ENCODE results near the gene TBC1D2B.
"Not testable (repeated sequence)": the region's sequence is repeated elsewhere in the genome, so short reads cannot be mapped to it uniquely, and the experiment has no call there.

TBC1D2B gene

DNA sequence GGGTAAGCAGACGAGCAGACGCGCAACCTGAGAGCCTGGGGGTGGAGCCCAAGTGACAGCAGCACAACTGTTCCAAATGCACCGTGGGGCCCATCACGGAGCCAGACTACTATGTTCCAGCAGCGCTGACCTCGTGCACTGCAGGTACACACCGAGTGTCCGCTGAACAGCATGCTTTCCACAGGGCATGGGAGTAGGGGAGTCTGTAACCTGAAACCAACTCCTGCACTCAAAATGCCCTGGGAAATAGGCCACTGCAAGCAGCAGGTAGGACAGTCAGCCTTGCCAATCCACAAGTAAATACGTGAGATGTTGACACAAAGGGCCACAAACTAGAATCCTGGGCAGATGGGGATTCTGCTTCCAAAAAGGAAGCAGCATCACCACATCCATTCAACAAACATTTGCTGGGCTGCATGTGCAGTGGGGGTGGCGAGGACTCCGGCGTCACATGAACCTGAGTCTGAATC, 73.9 kb downstream of the TBC1D2B start:
- no peak for FAIRE-seq

DNA sequence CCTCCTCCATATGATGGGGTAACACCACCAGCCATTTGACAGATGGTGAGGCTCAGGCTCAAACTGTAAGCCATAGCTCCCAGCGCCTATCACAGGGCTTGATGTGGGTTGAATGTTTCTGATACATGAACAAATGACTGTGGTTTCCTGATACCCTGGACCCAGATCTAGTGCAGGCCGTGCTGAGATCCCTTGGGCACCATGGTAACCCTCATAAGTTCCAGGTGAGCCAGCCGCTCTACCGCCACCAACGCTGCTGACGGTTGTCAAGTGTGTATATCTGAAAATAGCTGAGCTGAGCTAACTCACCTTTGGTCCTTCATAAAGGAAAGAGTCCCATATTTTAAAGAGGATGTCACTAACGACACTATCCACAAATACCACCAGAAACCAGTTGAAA, 74.5 kb downstream of the TBC1D2B start:
- FAIRE-seq (no peak), DNase-seq (ENCODE audit: low spot score) (no peak)

More for the DNA sequence above, 73.9 kb downstream of the TBC1D2B start:
- no peak for DNase-seq (ENCODE audit: low spot score)

DNA sequence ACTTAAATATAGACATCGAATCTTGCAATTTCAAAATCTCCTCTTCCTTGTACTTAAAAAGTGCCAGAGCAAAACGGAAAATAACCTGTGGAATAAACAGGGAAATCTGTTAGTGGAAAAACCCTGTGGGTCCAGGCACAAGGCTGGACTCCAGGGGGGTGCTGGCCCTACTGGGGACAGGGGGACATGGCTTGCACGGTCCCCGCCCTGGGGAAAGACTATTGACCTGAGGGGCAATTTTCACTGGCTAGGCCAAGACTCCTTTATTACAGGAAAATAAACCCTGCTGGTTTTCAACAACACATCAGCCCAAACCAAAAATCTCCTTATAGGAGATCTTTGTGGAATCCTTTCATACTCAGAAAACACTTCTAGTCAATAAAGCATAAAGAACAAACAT, 75.9 kb downstream of the TBC1D2B start:
- FAIRE-seq (no peak), DNase-seq (ENCODE audit: low spot score) (no peak)

DNA sequence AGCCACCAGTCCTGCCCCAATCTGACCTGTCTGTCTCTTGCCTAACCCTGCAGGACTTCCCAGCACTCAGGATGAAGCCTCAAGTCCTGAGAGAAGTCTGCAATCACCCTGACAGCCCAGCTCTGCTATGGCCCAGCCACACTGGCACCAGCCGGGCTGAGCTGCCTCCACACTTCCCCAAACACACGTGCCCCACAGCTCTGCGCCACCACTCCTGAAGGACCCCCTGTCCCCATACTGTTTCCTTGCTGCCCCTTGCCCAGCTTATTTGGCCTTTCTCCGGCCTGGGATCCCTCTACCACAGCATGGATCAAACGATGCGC, 76.6 kb downstream of the TBC1D2B start:
- FAIRE-seq: no peak

DNA sequence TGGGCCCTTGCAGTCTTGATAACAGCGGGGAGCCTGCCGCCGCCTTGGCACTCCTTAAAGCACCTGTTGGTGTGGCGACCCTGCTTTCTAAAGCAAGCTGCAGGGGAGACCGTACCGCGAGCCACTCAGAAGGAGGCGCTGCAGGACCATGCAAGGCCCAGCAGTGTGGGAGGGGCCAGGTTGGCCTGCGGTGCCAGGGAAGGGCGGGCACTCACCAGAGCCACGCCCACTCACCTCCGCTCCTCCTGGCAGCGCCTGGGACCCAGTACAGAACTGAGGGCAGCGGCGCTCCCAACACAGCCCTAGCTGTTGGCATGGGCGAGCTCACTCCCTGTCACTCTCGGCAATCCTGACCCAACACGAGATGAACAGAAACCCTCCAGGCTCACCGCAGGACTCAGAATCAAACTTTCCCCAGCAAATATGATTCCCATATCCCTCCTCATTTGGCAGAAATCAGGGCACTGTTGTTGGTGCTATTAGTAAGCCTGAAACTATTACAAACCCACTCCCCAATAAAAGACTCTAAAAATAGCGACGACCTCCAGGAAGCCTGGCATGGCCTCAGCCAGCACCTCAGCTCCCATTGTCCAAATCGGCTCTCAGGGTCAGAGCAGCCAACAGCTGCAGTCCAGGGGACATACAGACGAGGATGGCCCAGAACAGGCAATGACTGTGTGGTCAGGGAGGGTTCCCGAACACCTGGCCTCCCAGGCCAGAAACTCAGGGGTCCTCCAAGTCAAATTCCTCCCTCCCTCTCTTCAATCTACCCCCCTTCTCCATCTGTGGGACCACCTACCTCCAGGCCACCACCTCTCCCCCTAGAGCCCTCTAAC, 77.2 kb downstream of the TBC1D2B start:
- DNase-seq (ENCODE audit: low spot score): no peak
- no peak for FAIRE-seq

More for the DNA sequence above, 76.6 kb downstream of the TBC1D2B start:
- DNase-seq (ENCODE audit: low spot score): no peak

DNA sequence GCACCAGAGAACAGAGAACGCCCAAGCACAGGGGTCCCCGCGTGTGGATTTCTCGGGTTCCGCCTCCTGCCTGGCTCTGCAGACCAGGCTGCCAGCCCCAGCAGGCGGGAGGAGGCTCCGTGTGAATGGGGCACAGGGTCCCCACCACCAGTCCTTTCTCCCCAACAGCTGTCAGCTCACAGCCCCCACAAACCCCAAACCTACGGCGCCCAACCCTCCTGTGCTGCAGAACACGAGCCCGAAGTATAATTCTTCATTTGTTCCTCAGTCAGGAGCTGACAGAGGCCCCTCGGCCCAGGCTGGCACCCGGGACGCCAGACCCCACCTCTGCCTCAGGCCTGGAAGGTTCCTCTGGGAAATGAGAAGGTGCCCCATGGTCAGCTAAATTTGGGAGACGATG, 78.0 kb downstream of the TBC1D2B start:
- DNase-seq (ENCODE audit: low spot score): no peak
- FAIRE-seq: no peak

DNA sequence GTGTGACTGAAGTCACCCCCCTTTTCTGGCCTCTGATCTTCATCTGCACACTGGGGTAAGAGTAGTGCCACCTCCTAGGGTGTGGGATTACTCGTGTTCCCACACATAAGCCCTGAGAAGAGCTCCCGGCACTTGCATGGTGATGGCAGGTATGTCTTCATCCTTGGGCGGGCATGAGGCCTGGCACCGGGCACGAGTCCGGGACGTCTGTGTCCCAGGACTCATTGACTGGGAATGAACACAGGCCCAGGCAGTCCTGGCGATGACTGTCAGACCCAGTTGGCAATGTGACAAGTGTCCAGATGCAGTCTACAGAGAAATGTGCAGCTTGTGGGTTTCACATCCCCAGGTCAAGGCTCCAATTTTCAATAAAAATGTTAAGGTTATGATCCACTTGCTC, 78.9 kb downstream of the TBC1D2B start:
- FAIRE-seq: no peak
- DNase-seq (ENCODE audit: low spot score): no peak

DNA sequence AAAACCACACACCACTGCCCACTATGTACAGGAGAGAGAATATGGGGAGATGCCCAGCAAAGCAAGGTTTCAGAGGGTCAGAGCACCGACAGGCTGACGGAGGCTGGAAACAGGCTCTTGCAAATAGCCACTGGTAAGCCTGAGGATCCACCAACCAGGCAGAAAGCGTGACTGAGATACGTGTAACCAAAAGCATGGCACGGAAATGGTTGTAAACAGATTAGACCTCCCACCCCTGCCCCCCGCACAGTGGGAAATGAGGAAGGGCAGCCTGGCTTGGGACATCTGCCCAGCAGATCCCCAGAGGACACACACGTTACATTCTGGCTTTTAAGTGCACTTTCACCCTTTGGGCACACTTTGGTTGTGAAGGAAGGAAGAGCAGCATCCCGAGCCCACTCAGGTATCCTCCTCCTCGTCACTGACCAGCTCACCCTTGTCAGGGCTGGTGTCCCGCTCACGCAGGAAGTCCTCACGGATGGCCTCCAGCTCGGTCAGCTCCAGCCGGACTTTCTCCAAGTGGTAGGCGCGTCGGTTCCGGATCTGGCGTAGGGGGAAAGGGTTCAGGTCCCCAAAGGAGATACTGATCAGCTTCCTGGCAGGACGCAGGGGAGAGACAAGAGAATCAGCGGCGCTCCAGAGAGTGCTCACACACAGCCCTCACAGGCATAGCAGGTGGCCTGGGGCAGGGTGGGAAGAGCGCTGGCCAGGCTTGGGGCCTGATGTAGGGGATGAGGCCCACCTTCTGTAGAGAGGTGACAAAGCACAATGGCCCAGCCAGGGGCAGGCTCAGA, 79.6 kb downstream of the TBC1D2B start:
- FAIRE-seq; DNase-seq (ENCODE audit: low spot score): not testable (repeated sequence)

DNA sequence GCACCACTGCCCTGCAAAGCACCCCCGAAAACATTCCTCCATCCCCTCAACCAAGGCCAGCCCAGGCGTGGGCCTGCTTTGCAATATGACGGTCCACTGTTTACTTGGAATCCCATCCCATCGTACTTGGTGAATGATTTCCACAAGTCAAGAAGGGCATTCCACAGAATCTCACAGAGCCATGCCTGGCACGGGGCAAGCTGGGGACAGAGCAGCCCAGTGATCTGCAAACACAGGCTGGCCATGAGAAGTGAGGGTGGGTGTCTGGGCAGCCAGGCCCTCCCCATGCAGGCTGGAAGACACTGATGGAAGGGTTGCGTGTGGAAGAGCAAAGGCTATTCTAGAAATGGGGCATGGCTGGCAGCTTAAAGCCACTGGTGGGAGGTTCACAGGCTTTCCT, 80.3 kb downstream of the TBC1D2B start:
- DNase-seq (ENCODE audit: low spot score); FAIRE-seq: not testable (repeated sequence)

DNA sequence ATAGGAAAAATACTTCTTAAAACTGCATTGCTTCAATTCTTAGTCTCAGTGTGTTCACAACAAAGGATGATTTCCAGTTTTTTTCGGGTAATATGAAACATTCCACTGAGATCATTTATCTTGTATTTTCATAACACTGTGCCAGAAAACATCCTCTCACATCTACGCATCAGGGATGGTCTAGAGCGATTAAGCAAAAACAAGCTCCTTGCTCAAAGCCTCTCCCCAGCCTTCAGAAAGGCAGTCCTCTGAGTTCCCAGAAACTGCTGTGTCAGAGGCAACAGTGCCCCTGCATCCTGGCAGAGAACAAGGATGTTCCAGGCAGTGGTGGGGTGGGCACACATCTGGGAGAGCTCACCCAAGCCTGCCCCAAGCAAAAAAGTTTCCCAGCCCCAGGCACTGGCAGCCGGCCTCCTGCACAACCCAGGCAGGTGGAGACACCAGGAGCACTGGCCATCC, 80.8 kb downstream of the TBC1D2B start:
- FAIRE-seq; DNase-seq (ENCODE audit: low spot score): not testable (repeated sequence)

DNA sequence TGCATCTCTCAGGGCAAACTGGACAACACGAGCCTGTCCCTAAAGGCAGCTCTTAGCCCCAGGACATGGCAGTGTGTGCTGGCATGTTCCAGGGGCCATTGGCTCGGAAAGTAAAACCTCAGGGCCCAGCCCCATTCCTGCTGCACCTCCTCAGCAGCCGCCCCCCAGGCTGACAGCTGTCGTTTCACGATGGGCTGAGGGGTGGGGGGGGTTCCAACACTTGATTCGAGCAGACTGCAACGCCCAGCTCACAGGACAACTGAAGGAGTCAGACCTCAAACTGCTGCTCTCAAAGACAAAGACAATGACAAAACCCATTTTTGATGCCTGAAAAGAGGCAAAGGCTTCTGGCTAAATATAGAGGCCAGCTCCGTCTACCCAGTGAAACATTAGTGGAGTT, 81.3 kb downstream of the TBC1D2B start:
- FAIRE-seq; DNase-seq (ENCODE audit: low spot score): not testable (repeated sequence)

DNA sequence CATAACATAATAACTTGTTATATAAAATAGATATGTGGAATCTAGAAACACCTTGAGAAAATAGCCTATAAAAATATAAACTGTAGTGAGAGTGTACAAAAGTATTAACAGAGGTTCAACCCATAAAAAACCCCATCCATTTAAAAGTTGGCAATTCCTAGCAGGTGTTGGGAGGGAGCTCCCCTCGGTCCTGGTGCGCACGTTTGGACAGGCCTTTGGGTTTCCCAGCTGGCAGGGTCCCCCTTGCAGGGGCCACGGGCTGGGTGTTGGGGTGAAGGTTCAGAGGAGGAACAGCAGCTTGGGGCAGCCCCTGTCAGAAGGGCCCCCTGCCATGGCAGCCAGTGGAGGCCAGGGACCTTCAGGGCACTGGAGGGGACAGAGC, 82.0 kb downstream of the TBC1D2B start:
- not testable (repeated sequence) for FAIRE-seq; DNase-seq (ENCODE audit: low spot score)

DNA sequence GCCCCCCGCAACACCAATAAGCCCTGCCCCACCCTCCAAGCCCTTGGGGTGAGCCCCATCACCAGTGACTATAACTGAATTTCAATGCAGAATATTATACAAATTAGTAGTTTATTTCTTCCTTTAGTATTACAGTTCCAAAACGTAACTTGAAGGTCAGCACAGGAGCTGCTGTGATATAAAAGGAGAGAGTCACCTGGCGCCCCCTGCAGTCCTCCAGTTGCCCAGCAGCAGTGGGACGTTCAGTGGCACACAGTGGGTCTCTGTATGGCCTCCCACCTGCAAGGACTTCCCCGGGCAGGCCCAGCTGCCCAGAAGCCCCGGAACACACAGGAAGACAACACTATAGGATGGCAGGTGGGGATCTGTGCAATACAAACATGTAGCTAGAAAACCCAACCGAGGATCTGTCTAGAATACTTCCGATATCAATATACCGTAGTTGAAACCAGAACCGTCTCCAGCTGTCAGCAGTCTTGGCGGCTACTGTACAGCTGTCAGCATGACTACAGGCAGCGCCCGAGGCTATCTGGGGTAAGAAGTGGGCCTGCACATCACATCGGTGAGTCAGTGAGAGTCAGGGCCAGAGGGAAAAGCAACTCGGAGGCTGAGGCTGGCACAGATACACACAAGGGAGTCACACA, 82.5 kb downstream of the TBC1D2B start:
- peak; percentile 66 for FAIRE-seq
- DNase-seq (ENCODE audit: low spot score): not testable (repeated sequence)

DNA sequence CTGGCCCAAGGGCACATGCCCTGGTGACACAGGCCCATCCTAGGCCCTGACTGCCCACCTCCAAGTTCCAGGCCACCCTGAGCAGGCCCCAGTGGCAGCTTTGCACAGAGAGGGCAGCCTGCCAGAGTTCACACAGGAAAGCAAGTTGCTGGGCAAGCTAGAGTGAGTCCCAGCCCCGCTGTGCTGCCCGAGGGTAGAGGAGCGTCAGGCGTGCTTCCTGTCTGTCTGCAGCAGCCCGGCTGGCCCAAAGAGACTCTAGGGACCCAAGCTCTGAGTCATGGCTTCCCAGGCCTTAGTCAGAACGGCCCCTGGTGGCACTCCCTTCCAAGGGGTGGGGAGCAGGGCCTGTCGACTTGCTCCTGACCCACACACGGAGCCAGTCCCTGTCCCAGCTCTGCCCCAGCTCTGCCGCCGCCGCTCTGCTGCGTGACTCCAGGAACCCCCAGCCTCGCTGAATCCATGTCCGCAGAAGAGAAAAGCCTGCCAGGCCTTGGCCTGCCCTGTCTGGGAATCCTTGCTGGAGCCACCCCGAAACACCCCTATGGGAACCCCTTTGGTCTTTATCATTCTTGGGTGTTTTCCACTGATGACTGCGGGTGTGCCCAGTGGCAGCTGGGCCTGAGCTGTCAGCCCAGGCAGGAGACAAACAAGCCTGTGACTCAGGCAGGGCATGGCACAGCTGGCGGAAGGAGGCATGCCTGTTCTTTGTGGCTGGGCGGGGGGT, 83.4 kb downstream of the TBC1D2B start:
- DNase-seq (ENCODE audit: low spot score) (peak; percentile 95), FAIRE-seq (peak; percentile 94)

DNA sequence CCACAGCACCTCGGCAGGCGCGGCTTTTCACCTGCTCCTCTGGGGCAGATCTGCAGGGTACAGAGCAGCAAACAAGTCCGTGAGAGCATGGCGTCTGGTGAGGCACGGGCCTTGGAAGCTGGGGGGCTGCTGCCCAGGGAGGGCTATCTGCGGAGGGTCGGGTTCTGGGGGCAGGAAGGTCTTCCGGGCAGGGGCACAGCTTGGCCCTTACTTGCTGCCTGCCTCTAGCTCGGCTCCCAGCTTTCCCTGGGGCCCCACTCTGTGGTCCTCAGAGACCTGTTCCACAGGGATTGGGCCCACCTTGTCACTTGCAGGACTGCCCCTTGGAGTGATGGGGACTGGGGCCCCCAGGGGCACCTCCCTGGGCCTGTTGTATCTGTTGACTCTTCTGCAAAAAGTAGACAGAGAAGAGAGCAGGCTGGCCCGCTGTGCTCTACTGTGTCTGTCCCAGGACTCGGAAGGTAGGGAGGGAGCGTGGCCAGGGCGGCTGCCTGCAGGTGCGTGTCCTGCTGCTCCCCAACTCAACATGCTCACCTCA, 84.1 kb downstream of the TBC1D2B start:
- FAIRE-seq (no peak), DNase-seq (ENCODE audit: low spot score) (no peak)

DNA sequence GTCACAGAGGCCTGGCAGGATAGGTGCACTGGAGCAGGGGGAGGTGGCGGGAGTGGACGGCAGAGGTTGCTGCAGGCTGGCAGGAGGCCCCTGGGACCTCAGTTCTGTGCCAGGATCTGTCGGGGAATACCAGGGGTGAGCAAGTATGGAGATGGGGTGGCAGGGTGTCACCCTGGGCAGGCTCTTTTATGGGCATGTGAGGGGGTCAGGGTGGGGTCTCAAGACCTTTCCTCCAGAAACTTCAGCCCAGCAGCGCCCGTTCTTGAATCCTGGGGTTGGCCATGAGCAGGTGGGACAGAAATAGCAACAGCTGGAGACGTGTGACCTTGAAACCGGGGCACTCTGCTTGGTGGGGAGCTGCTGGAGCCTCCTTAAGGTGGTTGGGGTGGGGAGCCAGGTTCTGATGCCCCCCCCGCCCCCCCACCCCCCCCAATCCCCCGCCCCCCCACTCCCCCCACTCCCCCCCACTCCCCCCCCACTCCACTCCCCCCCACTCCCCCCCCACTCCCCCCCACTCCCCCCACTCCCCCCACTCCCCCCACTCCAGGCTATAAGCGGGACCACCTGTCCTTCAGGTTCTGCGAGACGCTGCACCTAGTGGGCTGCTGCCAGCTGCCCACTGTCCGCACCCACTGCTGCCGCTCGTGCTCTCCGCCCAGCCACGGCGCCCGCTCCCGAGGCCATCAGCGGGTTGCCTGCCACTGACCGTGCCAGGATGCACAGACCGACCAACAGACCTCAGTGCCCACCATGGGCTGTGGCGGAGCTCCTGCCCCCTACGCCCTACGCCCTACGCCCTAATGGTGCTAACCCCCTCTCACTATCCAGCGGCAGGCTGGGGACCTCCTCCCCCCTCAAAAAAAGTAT, 84.9 kb downstream of the TBC1D2B start:
- FAIRE-seq (no peak), DNase-seq (ENCODE audit: low spot score) (no peak)

DNA sequence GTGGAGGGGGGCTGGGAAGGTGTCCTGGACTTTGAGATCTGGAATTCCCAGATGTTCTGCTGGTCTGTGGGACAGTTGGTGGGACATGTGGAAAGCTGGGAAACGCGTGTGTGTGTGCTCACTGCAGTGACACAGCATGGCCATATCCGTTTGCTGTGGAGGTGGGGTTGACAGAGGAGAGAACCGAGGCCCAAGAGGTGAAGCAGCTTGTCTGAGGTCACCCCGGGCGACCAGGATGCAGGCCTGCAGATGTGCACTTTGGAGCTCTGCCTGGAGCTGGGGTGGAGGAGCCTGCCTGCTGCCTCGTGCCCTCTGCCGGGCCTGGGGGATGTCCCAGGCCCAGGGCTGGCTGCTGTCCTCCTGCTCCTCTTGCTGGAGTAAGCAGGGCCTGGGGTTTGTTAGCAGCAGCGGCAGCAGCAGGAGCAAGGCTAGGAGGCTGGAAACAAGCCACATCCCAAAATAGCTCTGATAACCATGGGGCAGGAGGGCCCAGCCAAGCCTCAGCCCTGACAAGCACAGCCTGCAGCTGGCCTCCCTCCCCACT, 85.8 kb downstream of the TBC1D2B start:
- not testable (repeated sequence) for DNase-seq (ENCODE audit: low spot score); FAIRE-seq

DNA sequence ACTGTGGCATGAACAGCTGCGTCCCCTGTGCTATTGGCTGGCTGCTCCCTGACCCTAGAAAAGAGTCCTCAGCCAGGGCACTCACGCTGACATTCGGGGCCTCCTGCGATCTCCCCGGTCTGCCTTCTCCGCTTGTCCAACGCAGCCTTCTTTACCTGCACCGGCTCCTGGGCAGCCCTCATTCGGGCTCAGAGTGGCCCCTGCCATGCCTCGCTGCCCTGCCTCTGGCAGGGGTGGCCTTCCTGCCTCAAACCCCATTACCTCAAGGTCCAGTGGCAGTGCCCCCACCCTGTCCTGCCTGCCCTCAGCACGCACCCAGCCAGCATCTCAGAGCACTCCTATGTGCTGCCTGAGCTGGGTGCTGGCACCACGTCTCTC, 86.5 kb downstream of the TBC1D2B start:
- DNase-seq (ENCODE audit: low spot score) (no peak), FAIRE-seq (no peak)

DNA sequence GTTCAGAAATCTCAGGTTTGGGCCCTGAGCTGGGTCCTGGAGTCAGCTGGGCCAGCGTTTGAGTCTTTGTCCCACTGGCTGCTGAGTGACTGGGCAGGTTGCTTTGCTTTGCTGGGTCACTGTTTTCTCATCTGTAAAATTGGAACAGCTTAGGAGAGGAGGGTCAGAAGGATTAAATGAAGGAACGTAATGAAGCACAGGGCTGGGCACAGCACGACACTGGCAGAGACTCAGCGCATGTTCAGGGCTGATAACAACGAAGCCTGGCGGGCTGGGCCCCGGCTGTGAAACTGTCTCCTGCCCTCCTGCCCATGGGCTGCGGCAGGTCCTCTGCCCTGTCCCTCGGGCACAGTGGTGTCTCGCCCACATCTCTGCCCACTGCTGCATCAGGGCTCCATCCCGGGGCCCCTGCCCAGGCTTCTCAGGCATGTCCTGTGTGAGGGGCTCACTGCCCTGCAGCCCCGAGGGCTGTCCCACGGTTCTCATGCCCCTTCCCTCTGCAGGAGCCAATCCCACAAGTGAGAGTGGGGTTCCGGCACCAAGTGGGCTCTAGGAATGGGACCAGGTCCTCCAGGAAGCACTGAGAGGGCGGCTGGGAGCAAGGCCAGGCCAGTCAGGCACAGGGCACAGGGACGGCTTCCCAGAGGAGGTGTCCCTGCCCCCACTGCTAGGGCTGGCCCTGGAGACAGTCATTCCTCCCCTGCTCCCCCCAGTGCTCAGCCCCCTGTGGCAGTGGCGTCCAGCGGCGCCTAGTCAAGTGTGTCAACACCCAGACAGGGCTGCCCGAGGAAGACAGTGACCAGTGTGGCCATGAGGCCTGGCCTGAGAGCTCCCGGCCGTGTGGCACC, 88.0 kb downstream of the TBC1D2B start:
- DNase-seq (ENCODE audit: low spot score): no peak
- no peak for FAIRE-seq
